HG02798 (cell line): Measurements from ENCODE around the gene NISCH.

ENCODE experiments used
- ATAC-seq: cut with Tn5 transposase; IDR thresholded peaks from one replicate; pipeline ENCODE4 v1.9.1; 2021; ENCODE audit warnings: mild to moderate bottlenecking; ENCODE audit not compliant: unreplicated experiment, poor library complexity

The NISCH gene

GRCh38 chr3:52446042-52446441 is 9.4 kb upstream of the NISCH start:
- ATAC-seq, result no peak

DNA sequence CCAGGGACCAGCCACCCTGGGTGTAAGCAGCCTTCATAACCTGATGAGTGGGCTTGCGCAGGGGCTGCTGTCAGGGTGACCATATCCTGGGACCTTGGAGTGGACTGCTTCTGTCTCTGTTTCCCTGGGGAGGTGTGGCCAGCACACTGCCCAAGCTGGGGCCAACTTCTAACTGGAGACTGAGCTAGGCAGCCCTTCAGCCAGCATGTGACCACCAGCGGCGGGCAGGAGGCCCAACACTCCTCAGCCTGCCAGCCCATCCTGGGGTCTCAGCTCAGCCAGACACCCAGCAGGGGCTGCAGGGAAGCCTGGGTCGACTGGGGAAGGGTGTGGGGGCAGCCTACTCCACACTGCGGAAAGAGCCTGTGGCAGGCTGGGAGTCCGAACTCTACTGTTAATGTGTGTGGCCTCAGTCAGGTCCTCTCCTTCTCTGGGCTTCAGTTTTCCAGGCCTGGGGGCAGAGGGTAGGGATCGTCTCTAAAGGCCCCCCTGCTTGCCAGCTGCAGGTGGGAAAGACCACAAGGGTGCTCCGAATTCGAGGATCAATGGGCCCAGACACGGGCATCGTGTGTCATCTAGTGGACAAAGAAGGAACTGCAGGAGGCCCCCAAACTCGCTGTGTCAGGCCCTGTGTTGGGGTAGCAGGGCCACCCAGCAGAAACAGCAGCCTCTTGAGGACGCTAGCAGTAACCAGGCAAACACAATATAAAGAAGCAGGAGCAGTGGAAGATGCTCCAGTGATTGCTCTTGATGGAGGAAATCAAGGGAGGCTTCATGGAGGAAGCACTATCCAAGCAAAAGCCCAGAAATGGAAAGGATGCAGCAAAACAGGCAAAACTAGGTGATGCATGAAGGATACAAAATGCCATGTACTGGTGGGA is 8.5 kb upstream of the NISCH start:
- ATAC-seq, result peak; percentile 34

- no peak for ATAC-seq
Observed at GRCh38 chr3:52447512-52448355, 7.7 kb upstream of the NISCH start.

DNA sequence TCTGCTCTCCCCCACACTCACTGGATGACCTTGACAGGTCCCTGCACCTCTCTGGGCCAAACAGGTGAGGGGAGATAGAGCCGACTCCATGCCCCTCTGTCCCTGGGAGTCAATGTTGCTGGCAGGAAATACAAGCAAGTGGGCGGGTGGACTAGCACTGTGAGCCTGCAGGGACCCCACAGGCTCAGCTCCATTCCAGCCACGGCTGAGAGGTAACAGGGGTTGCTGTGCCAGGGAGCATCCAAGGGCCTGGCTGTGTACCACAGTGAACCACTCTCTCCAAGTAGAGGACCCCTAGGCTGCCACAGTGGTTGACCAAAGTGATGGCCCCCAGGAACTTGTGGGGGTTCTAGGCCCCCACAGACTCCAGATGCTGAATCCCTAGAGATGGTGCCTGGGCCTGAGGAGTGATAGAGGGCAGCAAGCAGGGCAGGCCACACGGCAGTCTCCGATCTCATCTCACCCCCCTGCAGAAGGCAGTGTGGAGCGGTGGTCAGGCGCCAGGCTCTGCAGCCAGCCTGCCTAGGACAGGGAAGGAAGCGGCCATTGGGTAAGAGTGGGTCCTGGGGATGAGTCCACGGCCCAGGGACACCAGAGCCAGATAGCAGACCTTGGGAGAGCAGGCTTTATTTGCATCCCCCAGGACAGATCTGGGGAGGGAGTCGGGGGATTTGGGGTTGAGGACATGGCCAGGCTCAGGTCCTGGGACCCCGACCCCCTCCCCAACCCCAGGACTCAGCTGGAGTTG is 4.7 kb upstream of the NISCH start:
- no peak for ATAC-seq

- ATAC-seq, result no peak
Observed at GRCh38 chr3:52451237-52452083, 3.9 kb upstream of the NISCH start.

GRCh38 chr3:52452126-52452525 is 3.3 kb upstream of the NISCH start:
- ATAC-seq, result no peak

DNA sequence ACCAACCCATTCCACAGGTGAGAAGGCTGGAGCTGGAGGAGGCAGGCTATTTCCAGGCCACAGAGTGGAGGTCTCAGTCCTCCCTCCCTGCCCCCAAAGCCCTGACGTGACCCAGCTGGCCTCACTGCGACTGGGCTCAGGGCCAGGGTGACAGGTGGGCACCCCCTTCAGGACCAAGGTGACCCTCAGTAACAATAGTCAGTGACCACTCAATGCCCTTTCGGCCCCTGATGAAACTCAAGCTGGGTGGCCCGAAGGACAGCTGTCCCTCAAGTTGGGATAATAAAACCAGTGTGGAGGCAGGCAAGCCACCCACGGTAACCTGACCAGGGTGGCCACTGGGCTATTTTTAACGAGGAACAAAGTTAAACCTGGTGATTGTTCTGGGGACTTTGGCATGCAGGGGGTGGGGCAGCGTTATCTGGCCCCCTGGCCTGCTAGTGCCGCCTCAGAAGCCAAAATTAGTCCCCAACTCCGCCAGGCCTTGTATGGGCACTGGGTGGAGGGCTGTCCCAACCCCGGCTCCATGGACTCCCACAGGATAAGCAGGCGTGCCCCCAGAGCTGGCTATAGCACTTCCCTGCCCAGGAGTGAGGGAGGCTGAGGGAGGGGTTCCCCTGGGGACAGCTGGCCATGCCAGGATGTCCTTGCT is 2.7 kb upstream of the NISCH start:
- no peak for ATAC-seq

DNA sequence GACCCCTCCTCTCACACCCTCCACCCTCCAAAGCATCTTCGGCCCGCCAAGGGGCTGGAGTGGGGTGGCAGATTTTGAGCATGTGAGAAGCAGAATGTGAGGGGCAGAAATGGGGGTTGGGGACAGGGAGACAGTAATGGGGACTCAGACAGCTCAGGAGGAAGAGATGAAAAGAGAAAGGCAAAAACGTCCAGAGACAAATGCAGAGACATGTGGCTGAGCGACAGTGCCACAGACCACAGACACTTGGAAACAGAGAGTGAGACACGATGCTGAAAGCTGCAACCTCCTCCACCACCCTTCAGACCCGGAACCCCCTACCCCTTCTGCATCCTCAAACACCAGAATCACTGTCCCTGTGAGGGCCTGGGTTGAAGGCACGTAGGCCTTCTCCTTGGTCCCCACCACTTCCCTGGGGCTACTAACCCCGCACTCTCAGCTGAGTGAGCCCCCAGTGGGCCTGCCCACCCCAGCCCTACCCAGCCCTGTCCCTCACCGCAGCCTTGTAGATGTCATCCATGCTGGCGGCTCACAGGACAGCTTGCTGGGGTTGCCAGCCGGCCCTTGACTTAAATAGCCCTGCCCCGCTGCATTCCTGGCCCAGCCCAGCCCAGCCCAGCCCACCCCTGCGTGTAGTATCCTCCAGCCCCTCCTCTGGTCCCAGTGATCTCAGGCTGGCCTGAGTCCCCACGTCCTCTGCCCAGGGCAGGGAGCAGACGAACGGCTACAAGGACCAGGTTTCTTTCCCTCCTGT is 1.7 kb upstream of the NISCH start, which contains the start of gene TNNC1:
Gene TNNC1, minus strand, starts transcription at position 546 of the 754 bp plus-strand sequence. Its CDS starts 26 bp downstream, at position 520.
- ATAC-seq, result no peak

GRCh38 chr3:52454250-52454937 is 1.0 kb upstream of the NISCH start:
- ATAC-seq, result no peak

DNA sequence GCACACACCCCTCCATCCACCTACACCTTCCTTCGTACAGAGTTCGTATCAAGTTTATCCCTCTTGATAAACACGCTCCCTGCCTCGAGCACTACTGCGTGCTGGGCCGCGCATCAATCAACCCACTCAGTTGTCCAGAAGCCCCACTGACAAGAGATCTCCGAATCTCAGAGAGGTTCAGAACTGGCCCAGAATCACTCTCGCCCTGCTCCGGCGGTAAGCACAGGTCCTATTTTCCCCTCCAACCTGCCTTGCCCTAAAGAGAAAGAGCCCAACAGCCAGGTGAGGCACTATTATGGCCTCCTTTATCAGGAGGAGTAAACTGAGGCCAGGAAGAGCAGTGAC is 494 bp upstream of the NISCH start:
- no peak for ATAC-seq

DNA sequence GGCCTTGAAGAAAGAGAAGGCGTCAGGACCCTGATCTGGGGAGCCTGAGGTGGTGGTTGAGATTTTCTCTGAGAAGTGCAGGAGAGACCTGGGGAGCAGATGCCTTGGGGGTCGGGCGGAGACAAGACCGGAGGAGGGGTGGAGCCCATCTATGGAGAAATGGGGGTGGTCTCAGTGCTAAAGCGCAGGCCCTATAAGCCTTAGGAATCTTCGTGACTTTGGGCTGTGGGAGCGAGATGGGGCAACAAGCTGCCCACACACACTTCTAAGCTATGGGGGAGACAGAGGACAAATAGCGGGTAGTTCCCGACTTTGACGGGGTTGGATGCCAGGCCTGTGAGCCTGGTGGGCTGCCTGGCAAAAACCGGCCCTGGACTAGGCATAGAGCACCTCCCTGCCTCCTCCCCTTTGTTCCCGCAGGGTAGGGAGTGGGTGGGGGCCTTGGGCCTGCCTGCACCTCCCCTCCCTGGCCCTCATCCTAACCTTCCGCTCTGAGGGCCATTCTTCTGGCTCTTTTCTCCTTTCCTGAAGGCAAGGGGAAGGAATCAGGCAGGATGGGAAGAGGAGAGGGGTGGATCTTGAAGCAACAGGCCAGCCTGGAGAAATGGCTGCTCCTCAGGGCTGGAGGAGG is 880 bp downstream of the NISCH start:
- ATAC-seq, result no peak

- ATAC-seq, result no peak
Observed at GRCh38 chr3:52456800-52457183, 1.4 kb downstream of the NISCH start.

GRCh38 chr3:52458031-52458760 is 2.8 kb downstream of the NISCH start:
- ATAC-seq, result no peak

DNA sequence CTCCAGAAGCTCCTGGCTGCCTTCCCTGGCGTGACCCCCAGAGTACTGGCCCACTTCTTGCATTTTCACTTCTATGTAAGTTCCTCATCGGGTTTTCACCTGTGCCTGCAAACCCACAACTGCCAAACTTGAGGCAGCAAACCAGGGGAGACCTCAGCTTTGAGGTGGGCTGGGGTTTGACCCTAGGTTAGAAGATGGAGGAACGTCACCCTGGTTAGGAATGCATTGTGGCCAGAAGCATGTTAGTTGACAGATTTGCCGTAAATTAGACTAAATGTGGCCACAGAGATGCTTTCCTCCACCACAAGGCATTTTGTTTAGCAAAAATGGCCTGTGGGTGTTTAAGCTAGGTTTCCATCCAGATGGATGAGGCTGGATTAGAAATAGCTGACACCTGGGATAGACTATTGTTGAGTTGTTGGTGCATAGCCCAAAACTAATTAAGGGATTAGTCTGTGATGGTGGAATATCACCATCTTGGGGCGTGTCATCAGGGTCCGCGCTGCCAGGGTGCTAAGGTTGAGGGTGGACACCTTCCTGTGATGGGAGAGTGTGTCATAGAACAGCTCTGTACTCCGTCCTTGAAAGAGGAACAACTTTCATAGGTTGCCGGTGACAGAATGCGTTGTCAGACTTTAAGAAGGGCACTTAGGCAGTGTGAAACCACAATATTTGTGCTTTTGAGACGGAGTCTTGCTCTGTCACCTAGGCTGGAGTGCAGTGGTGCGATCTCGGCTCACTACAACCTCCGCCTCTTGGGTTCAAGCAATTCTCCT is 3.6 kb downstream of the NISCH start:
- ATAC-seq, result no peak

GRCh38 chr3:52461874-52462273 is 6.5 kb downstream of the NISCH start:
- ATAC-seq, result no peak

DNA sequence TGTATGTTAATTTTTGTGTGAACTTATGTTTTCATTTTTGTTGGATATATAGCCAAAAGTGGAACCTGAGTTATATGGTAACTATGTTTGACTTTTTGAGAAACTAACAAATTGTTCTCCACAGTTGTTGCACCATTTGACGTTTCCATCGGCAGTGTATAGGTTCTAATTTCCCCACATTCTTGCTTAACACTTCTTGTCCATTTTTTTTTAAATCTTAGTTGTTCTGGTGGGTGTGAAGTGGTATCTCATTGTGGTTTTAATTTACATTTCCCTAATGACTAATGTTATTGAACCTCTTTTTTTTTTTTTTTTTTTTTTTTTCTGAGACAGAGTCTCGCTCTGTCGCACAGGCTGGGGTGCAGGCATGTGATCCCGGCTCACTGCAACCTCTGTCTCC is 8.0 kb downstream of the NISCH start:
- no peak for ATAC-seq
